Measurements from ENCODE around the gene GALNT10.

DNA sequence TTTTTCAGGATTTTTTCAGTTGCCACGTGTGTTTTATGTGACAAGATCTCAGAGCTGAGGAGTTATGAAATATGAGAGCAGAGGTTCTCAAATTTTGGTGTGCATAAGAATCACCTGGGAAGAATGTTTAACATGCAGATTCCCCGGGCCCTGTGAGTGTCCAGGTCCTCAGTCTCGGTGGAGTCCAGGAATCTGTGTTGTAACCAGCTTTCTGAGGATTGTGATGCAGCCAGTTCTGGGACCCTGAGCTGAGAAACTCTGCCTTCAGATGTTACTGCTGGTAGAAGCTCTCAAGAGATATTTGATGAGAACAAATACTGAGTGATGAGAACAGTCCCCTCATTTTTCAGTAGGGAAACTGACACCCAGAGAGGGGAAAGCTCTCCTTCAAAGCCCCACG is 152.4 kb downstream of the GALNT10 start:
- TF ChIP-seq, protein P1, sequence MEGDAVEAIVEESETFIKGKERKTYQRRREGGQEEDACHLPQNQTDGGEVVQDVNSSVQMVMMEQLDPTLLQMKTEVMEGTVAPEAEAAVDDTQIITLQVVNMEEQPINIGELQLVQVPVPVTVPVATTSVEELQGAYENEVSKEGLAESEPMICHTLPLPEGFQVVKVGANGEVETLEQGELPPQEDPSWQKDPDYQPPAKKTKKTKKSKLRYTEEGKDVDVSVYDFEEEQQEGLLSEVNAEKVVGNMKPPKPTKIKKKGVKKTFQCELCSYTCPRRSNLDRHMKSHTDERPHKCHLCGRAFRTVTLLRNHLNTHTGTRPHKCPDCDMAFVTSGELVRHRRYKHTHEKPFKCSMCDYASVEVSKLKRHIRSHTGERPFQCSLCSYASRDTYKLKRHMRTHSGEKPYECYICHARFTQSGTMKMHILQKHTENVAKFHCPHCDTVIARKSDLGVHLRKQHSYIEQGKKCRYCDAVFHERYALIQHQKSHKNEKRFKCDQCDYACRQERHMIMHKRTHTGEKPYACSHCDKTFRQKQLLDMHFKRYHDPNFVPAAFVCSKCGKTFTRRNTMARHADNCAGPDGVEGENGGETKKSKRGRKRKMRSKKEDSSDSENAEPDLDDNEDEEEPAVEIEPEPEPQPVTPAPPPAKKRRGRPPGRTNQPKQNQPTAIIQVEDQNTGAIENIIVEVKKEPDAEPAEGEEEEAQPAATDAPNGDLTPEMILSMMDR (IDR thresholded peaks at IDR 0.05; ENCODE audit: insufficient read depth, low read length): no peak
- TF ChIP-seq POLR2AphosphoS5 (IDR thresholded peaks at IDR 0.05; ENCODE audit: low read depth): no peak

Data from HL-60 (cell line).